MCF 10A (cell line): ENCODE data around the gene CRYBG1. TPM values are rescaled to one million over a fixed set of nuclear protein-coding genes. Genes with fewer than 3 reads are reported as not detected.
A peak's percentile ranks its signal among the peaks of the same experiment; 100 is the strongest.

Experiments
- BruUV-seq: library from RNA; stranded (reverse); fragments of 400-500 nt; replicated peaks from 2 replicates; lab custom pipeline; 2021; lab: Mats Ljungman, UMichigan
- CTCF ChIA-PET: fragments of 300-600 bp; sonication (Branson Sonifier 250); formaldehyde crosslinking; extraction: SDS; loops from one replicate; lab custom pipeline; 2021; ENCODE audit warnings: antibody characterized with exemption, inconsistent platforms; lab: Yijun Ruan, JAX
- POLR2A ChIA-PET: fragments of 300-600, 350-650 bp; sonication (Branson Sonifier 250); formaldehyde crosslinking; extraction: SDS; loops from one replicate; lab custom pipeline; 2020; ENCODE audit warnings: antibody characterized with exemption, inconsistent platforms; lab: Yijun Ruan, JAX
- DNase-seq: peaks from one replicate; pipeline ENCODE4 v3.0.0-alpha.2; 2018; ENCODE audit not compliant: unreplicated experiment
- H3K27ac Mint-ChIP-seq: one replicate; pipeline ENCODE4 v1.8.0; 2022; ENCODE audit warnings: mild to moderate bottlenecking, low read depth, mixed read lengths; ENCODE audit not compliant: unreplicated experiment
- H3K27me3 Mint-ChIP-seq: one replicate; pipeline ENCODE4 v1.8.0; 2022; ENCODE audit warnings: mixed read lengths; ENCODE audit not compliant: insufficient read depth, unreplicated experiment
- H3K36me3 Mint-ChIP-seq: one replicate; pipeline ENCODE4 v1.8.0; 2022; ENCODE audit warnings: mild to moderate bottlenecking, moderate library complexity, mixed read lengths; ENCODE audit not compliant: insufficient read depth, unreplicated experiment
- H3K4me1 Mint-ChIP-seq: one replicate; pipeline ENCODE4 v1.8.0; 2022; ENCODE audit warnings: mixed read lengths; ENCODE audit not compliant: insufficient read depth, unreplicated experiment
- H3K4me3 Mint-ChIP-seq: one replicate; pipeline ENCODE4 v1.8.0; 2022; ENCODE audit warnings: mild to moderate bottlenecking, moderate library complexity, mixed read lengths; ENCODE audit not compliant: unreplicated experiment
- H3K9me3 Mint-ChIP-seq: one replicate; pipeline ENCODE4 v1.8.0; 2022; ENCODE audit warnings: mixed read lengths; ENCODE audit not compliant: unreplicated experiment
- intact Hi-C: fragments of 100-400 bp; cut with micrococcal nuclease; formaldehyde crosslinking; loops from 2 replicates; pipeline ENCODE4 v1.14.1; 2022
- total RNA-seq: library from RNA; stranded (reverse); gene quantifications from 2 replicates; pipeline ENCODE4 v1.2.3, GENCODE V29; 2022
- TF ChIP-seq, protein P1 (sequence below): fragments of 200-600 bp; IDR thresholded peaks from one replicate; pipeline ENCODE4 v1.8.0; 2022; ENCODE audit warnings: antibody characterized with exemption, mild to moderate bottlenecking; ENCODE audit not compliant: unreplicated experiment

The CRYBG1 gene
- total RNA-seq, 1 experiment from 2014 or later: 45.3 TPM

GRCh38 chr6:106347219-106347618 lies 13.3 kb upstream of the CRYBG1 start:
- intact Hi-C loops: no loop called here
- ChIA-PET POLR2A (interaction anchor here (1.1 to 1.5 kb wide), 2 partner anchors 22 to 84 kb away, joined by 3 to 7 read pairs; partner anchors contain the start of gene ATG5), CTCF (interaction anchor here (0.6 to 3.4 kb wide), 6 partner anchors 8 to 810 kb away, joined by 3 to 21 read pairs (median 8); partner anchors contain the start of gene CRYBG1)
- H3K9me3 Mint-ChIP-seq: peaks cover 3% of the 10 kb centered on the region
- H3K27me3 Mint-ChIP-seq: no peaks in the 10 kb centered on the region
- TF ChIP-seq, protein P1, sequence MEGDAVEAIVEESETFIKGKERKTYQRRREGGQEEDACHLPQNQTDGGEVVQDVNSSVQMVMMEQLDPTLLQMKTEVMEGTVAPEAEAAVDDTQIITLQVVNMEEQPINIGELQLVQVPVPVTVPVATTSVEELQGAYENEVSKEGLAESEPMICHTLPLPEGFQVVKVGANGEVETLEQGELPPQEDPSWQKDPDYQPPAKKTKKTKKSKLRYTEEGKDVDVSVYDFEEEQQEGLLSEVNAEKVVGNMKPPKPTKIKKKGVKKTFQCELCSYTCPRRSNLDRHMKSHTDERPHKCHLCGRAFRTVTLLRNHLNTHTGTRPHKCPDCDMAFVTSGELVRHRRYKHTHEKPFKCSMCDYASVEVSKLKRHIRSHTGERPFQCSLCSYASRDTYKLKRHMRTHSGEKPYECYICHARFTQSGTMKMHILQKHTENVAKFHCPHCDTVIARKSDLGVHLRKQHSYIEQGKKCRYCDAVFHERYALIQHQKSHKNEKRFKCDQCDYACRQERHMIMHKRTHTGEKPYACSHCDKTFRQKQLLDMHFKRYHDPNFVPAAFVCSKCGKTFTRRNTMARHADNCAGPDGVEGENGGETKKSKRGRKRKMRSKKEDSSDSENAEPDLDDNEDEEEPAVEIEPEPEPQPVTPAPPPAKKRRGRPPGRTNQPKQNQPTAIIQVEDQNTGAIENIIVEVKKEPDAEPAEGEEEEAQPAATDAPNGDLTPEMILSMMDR: no peak
- no peak overlapping the region for H3K4me3 Mint-ChIP-seq
- BruUV-seq: no TSS peak
- no peaks in the 10 kb centered on the region for H3K4me1 Mint-ChIP-seq
- no peaks in the 10 kb centered on the region for H3K36me3 Mint-ChIP-seq
- no peak overlapping the region for H3K27ac Mint-ChIP-seq
- no peak for DNase-seq

GRCh38 chr6:106356378-106356777 lies 4.1 kb upstream of the CRYBG1 start:
- ChIA-PET CTCF (interaction anchor here (0.6 to 3.4 kb wide), 9 partner anchors 9 to 925 kb away, joined by 3 to 11 read pairs (median 4); no protein-coding TSS in a partner anchor), POLR2A (no interaction called here)
- H3K27me3 Mint-ChIP-seq: no peaks in the 10 kb centered on the region
- no peaks in the 10 kb centered on the region for H3K4me1 Mint-ChIP-seq
- no peak for DNase-seq
- H3K27ac Mint-ChIP-seq: no peak overlapping the region
- peaks cover 10% of the 10 kb centered on the region for H3K9me3 Mint-ChIP-seq
- intact Hi-C loops: no loop called here
- BruUV-seq: no TSS peak
- no peak overlapping the region for H3K4me3 Mint-ChIP-seq
- H3K36me3 Mint-ChIP-seq: peaks cover 7% of the 10 kb centered on the region
- TF ChIP-seq, protein P1: no peak

- Mint-ChIP-seq H3K4me3 (peak overlapping the region; percentile 74), H3K9me3 (no peaks in the 10 kb centered on the region), H3K27ac (no peak overlapping the region), H3K36me3 (peaks cover 7% of the 10 kb centered on the region), H3K27me3 (no peaks in the 10 kb centered on the region), H3K4me1 (no peaks in the 10 kb centered on the region)
- intact Hi-C loops: loop anchor here (1.0 kb wide), 1 partner anchor 80 kb away; no protein-coding TSS in a partner anchor
- TF ChIP-seq, protein P1: no peak
- no TSS peak for BruUV-seq
- DNase-seq: no peak
- ChIA-PET POLR2A (interaction anchor here (0.7 to 2.5 kb wide), 7 partner anchors 11 to 152 kb away, joined by 3 to 15 read pairs (median 4); no protein-coding TSS in a partner anchor), CTCF (interaction anchor here (0.5 to 3.0 kb wide), 18 partner anchors 10 to 1123 kb away, joined by 3 to 31 read pairs (median 4); no protein-coding TSS in a partner anchor)
These were observed 533 bp upstream of the CRYBG1 start for GRCh38 chr6:106359959-106360409.

- BruUV-seq: no TSS peak
- Mint-ChIP-seq H3K4me3 (peak overlapping the region; percentile 74), H3K27me3 (no peaks in the 10 kb centered on the region), H3K4me1 (no peaks in the 10 kb centered on the region), H3K9me3 (no peaks in the 10 kb centered on the region), H3K36me3 (peaks cover 7% of the 10 kb centered on the region), H3K27ac (no peak overlapping the region)
- intact Hi-C loops: loop anchor here (1.0 kb wide), 1 partner anchor 79 kb away; no protein-coding TSS in a partner anchor
- ChIA-PET CTCF (interaction anchor here (0.6 to 3.0 kb wide), 27 partner anchors 9 to 695 kb away, joined by 3 to 31 read pairs (median 5); no protein-coding TSS in a partner anchor), POLR2A (interaction anchor here (0.6 to 2.5 kb wide), 8 partner anchors 10 to 151 kb away, joined by 3 to 15 read pairs (median 4); no protein-coding TSS in a partner anchor)
- TF ChIP-seq, protein P1: no peak
- peak; percentile 54 for DNase-seq
These were observed 493 bp downstream of the CRYBG1 start for GRCh38 chr6:106360989-106361430.
